Esophagus squamous epithelium (tissue), 4 donors: ENCODE measurements around the gene HAO1.

Experiments
- POLR2A ChIP-seq, 4 donors: fragments of 450-650 bp; IDR thresholded peaks; one replicate each; pipeline ENCODE4 v1.6.1; 2017; ENCODE audit warnings: antibody characterized with exemption in 4 of 4, mild to moderate bottlenecking in 4 of 4, moderate library complexity in 3 of 4
- TF ChIP-seq, protein P1 (sequence below), 6 experiments: fragments of 450-650 bp in 4 of 6; fragments of 200-600 bp in 2 of 6; sonication (generic) in 2 of 6; IDR thresholded peaks; one replicate each; pipeline ENCODE4 v1.5.1; 2016 to 2019; ENCODE audit warnings: antibody characterized with exemption in 6 of 6, mild to moderate bottlenecking in 4 of 6, moderate library complexity in 4 of 6

DNA sequence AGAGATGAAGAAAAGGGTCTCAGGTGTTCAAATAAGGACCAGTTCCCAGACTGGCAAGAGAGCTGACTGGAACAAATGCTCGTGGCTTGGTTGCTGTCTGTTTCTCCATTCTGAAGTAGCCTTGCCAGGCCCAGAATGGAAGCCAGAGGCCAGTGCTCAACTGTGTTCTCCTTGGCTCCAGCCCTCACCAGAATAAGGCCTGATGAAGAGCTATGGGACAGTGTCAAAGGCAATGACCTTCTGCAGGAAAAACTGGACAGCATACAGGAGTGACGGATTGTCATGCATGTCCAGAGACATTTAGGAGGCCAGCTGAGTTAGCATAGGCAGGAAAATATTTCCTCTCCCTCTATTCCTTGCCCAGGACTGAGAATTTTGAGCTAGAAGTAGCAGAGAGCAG lies 72.2 kb downstream of the HAO1 start:
- TF ChIP-seq, protein P1, sequence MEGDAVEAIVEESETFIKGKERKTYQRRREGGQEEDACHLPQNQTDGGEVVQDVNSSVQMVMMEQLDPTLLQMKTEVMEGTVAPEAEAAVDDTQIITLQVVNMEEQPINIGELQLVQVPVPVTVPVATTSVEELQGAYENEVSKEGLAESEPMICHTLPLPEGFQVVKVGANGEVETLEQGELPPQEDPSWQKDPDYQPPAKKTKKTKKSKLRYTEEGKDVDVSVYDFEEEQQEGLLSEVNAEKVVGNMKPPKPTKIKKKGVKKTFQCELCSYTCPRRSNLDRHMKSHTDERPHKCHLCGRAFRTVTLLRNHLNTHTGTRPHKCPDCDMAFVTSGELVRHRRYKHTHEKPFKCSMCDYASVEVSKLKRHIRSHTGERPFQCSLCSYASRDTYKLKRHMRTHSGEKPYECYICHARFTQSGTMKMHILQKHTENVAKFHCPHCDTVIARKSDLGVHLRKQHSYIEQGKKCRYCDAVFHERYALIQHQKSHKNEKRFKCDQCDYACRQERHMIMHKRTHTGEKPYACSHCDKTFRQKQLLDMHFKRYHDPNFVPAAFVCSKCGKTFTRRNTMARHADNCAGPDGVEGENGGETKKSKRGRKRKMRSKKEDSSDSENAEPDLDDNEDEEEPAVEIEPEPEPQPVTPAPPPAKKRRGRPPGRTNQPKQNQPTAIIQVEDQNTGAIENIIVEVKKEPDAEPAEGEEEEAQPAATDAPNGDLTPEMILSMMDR (IDR thresholded peaks at IDR 0.05) = no peak
- TF ChIP-seq POLR2A (IDR thresholded peaks at IDR 0.05) = no peak
